SK-N-SH treated with all-trans-retinoic acid at 6 μM for 48 hours (cell line): ENCODE results near the gene DCTN3.

Experiments
- BACH2 ChIP-seq: fragments of 250-450 bp; sonication (Bioruptor Pico); IDR thresholded peaks from 2 replicates; pipeline ENCODE4 v1.9.0; 2021; ENCODE audit warnings: mild to moderate bottlenecking, borderline replicate concordance
- GLIS3 ChIP-seq: fragments of 250-450 bp; sonication (Bioruptor Pico); IDR thresholded peaks from 2 replicates; pipeline ENCODE4 v1.5.0; 2020; ENCODE audit warnings: mild to moderate bottlenecking, moderate library complexity
- ISL1 ChIP-seq: fragments of 250-450 bp; sonication (Bioruptor Pico); IDR thresholded peaks from 2 replicates; pipeline ENCODE4 v2.1.2; 2022; ENCODE audit warnings: mild to moderate bottlenecking, moderate library complexity
- OSR1 ChIP-seq: fragments of 250-450 bp; sonication (Bioruptor Pico); IDR thresholded peaks from 2 replicates; pipeline ENCODE4 v1.8.0; 2022; ENCODE audit warnings: moderate library complexity, mild to moderate bottlenecking, inconsistent platforms
- PATZ1 ChIP-seq: fragments of 250-450 bp; sonication (Bioruptor Pico); IDR thresholded peaks from 2 replicates; pipeline ENCODE4 v1.8.0; 2020; ENCODE audit warnings: mild to moderate bottlenecking, moderate library complexity, borderline replicate concordance
- PPARA ChIP-seq: fragments of 250-450 bp; sonication (Bioruptor Pico); IDR thresholded peaks from 2 replicates; pipeline ENCODE4 v1.5.0; 2020; ENCODE audit warnings: mild to moderate bottlenecking, borderline replicate concordance
- RARB ChIP-seq: fragments of 250-450 bp; sonication (Bioruptor Pico); IDR thresholded peaks from 2 replicates; pipeline ENCODE4 v1.8.0; 2021; ENCODE audit warnings: mild to moderate bottlenecking, moderate library complexity
- SNAI2 ChIP-seq: fragments of 250-450 bp; sonication (Bioruptor Pico); IDR thresholded peaks from 2 replicates; pipeline ENCODE4 v1.5.0; 2020; ENCODE audit warnings: mild to moderate bottlenecking, moderate library complexity
- ZFP3 ChIP-seq: fragments of 250-450 bp; sonication (Bioruptor Pico); IDR thresholded peaks from 2 replicates; pipeline ENCODE4 v1.5.0; 2020; ENCODE audit warnings: mild to moderate bottlenecking, moderate library complexity
- ZFP30 ChIP-seq: fragments of 450-650 bp; formaldehyde crosslinking; IDR thresholded peaks from 2 replicates; pipeline ENCODE4 v1.5.0; 2022; ENCODE audit warnings: mild to moderate bottlenecking, moderate library complexity
- ZNF565 ChIP-seq: fragments of 450-650 bp; formaldehyde crosslinking; conservative IDR thresholded peaks from 2 replicates; pipeline ENCODE4 v1.5.0; 2020; ENCODE audit warnings: low read depth, mild to moderate bottlenecking, moderate library complexity
- ZNF70 ChIP-seq: fragments of 450-650 bp; formaldehyde crosslinking; IDR thresholded peaks from 2 replicates; pipeline ENCODE4 v1.5.0; 2020; ENCODE audit warnings: mild to moderate bottlenecking, moderate library complexity
- ZNF8 ChIP-seq: fragments of 450-650 bp; formaldehyde crosslinking; IDR thresholded peaks from 2 replicates; pipeline ENCODE4 v1.5.0; 2020; ENCODE audit warnings: mild to moderate bottlenecking, moderate library complexity
- TF ChIP-seq, protein P1 (sequence below): fragments of 250-450 bp; sonication (Bioruptor Pico); IDR thresholded peaks from 2 replicates; pipeline ENCODE4 v1.8.0; 2021; ENCODE audit warnings: low read depth, mild to moderate bottlenecking, moderate library complexity, borderline replicate concordance

- TF ChIP-seq ZFP30 (no peak), SNAI2 (CRISPR knock-in tag) (no peak), ZNF565 (CRISPR knock-in tag) (no peak), RARB (CRISPR knock-in tag) (no peak), GLIS3 (no peak), PPARA (no peak), ZFP3 (CRISPR knock-in tag) (no peak), ZNF70 (CRISPR knock-in tag) (no peak), BACH2 (CRISPR knock-in tag) (no peak), PATZ1 (CRISPR knock-in tag) (no peak), ISL1 (CRISPR knock-in tag) (no peak), OSR1 (no peak), ZNF8 (CRISPR knock-in tag) (no peak)
- TF ChIP-seq, protein P1, sequence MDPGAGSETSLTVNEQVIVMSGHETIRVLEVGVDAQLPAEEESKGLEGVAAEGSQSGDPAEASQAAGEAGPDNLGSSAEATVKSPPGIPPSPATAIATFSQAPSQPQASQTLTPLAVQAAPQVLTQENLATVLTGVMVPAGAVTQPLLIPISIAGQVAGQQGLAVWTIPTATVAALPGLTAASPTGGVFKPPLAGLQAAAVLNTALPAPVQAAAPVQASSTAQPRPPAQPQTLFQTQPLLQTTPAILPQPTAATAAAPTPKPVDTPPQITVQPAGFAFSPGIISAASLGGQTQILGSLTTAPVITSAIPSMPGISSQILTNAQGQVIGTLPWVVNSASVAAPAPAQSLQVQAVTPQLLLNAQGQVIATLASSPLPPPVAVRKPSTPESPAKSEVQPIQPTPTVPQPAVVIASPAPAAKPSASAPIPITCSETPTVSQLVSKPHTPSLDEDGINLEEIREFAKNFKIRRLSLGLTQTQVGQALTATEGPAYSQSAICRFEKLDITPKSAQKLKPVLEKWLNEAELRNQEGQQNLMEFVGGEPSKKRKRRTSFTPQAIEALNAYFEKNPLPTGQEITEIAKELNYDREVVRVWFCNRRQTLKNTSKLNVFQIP = no peak
Measured at GRCh38 chr9:34565856-34566255, 54.4 kb downstream of the DCTN3 start.
